Stimulated activated CD8-positive, alpha-beta memory T cell treated with anti-CD3 and anti-CD28 coated beads, Interleukin-7, amount 100 ng/mL, for 24 hours (primary cell): ENCODE data around the gene ZC3H10.
"Not testable (repeated sequence)": the region's sequence is repeated elsewhere in the genome, so short reads cannot be mapped to it uniquely, and the experiment has no call there.

Source experiments
- DNase-seq: peaks from one replicate; pipeline ENCODE4 v3.0.0-alpha.2; 2020; ENCODE audit warnings: low read depth

Gene ZC3H10

DNA sequence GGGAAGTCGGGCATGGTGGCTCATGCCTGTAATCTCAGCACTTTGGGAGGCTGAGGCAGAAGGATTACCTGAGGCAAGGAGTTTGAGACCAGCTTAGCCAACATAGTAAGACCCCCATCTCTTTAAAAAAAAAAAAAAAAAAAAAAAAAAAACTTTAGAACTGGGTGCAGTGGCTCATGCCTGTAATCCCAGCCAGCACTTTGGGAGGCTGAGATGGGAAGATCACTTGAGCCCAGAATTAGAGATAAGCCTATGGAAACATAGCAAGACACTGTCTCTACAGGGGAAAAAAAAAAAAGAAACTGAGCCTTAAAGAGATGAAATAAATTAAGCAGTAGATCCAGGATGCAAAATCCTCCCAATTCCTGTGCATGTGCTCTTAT is 15.4 kb upstream of the ZC3H10 start:
- no peak for DNase-seq

- no peak for DNase-seq
Measured at GRCh38 chr12:56103066-56103711, 14.9 kb upstream of the ZC3H10 start.

DNA sequence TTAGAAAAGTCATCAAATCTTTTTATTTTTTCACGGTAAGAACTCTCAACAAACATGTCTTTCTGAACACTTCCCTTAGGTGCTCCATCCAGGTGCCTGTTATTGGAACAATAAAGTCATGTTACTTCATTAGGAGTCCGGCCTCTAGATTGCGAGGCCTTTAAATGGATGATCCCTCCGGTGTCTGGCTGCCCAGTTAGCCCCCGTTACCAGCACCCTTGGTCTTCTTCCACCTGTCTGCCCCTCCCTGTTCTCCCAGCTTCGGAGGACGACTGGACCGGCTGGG is 14.3 kb upstream of the ZC3H10 start:
- DNase-seq = no peak

DNA sequence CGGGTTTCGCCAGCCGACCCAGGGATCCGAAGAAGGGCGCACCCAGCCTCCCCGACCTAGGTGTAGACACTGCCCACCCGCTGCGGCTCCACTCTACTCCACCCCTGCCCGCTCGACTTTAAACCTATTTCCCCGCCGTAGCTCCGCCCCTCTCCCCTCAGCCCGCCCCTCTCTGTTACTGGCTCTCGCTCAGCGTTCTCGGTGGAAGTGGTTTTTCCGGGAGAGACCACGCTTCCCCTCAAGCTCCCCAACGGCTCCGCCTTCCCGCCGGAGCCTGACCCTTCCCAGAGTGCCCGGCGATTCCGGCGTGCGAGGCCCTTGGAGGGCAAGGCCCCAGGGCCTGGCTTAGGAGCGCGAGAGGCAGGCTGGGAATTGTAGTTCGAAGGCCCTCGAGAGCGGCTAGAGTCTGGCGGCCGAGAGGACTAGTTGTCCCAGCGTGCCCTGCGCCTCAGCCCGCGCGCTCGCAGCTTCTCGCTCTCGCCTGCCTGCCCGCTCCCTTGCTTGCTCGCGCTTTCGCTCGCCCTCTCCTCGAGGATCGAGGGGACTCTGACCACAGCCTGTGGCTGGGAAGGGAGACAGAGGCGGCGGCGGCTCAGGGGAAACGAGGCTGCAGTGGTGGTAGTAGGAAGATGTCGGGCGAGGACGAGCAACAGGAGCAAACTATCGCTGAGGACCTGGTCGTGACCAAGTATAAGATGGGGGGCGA is 13.8 kb upstream of the ZC3H10 start, which contains the start of gene PA2G4:
Gene PA2G4 (plus strand): TSS at position 451 of the 706 bp plus-strand sequence. CDS start 179 bp downstream, at position 630.
- peak; percentile 95 for DNase-seq

GRCh38 chr12:56104815-56105608 is 13.1 kb upstream of the ZC3H10 start:
- DNase-seq = no peak

DNA sequence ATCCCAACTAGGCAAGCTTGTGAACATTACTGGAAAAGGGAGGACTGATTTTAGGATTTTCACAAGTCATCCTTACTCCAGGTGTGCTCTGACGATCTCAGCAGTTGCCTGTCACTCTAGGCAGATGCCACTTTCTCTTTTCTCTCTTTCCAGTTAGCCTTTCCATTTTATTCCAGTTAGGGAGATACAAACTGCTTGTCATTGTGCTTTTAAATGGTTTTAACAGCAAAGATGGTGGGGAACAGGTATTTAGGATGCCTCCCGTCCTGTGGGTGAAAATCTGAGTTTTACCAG is 12.5 kb upstream of the ZC3H10 start:
- DNase-seq = no peak

DNA sequence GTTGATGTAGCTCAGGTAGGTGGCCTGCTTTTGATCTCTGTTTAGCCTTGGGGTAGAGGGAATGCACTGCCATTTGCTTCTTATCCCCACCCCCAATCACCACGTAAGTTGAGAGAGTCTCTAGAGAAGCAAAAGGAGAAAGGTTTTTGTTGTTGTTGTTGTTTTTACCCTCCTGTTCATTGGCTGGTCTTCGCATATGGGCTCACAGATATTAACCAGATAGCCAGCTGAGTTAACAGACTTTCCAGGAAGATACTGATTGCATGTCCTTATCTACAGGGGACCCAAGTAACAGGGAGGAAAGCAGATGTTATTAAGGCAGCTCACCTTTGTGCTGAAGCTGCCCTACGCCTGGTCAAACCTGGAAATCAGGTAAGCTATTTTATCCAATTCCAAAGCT is 10.8 kb upstream of the ZC3H10 start:
- no peak for DNase-seq

DNA sequence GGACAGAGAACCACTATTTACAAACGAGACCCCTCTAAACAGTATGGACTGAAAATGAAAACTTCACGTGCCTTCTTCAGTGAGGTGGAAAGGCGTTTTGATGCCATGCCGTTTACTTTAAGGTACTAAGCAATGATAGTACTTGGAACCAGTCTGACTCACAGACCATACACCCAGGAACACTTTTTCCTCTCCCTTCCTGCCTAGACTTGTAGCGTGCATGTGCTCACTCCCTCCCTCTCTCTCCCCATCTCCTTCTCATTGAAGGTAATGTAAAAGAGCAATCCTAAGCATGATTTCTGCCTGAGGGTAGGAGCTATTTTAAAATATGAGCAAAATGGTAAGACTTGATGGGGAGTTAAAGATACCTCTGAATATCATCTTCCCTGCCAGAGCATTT is 7.5 kb upstream of the ZC3H10 start:
- DNase-seq = no peak

GRCh38 chr12:56114084-56114483 is 4.0 kb upstream of the ZC3H10 start:
- no peak for DNase-seq

DNA sequence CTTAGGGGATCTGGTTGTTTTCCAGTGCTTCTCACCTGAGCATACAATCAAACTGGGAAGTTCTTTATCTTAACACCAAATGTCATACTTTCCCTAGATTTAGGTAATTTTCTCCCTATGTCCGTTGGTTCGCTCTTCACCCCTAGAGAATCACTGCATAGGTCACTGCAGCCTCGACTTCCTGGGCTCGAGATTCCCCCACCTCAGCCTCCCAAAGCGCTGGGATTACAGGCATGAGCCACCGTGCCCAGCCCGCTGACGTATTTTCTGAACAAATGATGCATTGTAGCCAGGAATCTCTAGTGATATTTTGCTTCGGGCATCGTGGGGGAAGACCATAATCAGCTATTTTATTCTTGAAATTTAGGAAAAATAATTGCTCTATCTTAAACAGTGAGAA is 2.7 kb upstream of the ZC3H10 start:
- no peak for DNase-seq

DNA sequence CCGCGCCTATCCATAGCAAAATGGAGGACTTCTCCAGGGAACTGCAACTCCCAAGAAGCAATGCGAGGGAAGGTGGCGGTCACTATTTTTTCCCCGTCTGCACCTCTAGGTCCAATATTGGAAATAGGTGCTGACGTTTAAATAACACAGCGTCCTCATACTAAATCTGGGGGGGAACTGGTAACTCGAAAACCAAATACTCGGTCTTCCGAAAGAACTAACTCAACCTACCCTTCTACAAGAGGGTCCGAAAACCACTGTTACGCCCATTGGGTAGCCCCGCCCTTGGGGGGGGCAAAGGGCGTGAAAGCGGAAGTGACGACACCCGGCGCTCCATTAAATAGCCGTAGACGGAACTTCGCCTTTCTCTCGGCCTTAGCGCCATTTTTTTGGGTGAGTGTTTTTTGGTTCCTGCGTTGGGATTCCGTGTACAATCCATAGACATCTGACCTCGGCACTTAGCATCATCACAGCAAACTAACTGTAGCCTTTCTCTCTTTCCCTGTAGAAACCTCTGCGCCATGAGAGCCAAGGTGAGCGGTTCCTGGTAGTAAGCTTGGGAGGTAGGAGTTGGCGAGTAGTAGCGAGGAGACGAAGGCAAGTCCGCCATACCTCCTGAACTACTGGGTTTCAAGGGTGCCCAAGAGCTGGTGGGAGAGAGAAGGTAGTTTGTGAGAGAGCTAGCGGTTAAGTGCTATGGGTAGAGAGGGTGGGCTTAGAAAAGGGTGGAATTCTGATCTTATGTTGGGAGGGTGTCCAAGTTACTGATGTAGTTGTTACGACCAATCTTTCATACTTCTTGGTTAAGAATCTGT is 1.6 kb upstream of the ZC3H10 start, which contains the start of gene RPL41:
Gene RPL41 (plus strand): TSS at position 367 of the 815 bp plus-strand sequence.
- DNase-seq = peak; percentile 92

GRCh38 chr12:56117082-56117706 is 872 bp upstream of the ZC3H10 start:
- DNase-seq = not testable (repeated sequence)

- no peak for DNase-seq
Measured at GRCh38 chr12:56118688-56119357, 757 bp downstream of the ZC3H10 start.

DNA sequence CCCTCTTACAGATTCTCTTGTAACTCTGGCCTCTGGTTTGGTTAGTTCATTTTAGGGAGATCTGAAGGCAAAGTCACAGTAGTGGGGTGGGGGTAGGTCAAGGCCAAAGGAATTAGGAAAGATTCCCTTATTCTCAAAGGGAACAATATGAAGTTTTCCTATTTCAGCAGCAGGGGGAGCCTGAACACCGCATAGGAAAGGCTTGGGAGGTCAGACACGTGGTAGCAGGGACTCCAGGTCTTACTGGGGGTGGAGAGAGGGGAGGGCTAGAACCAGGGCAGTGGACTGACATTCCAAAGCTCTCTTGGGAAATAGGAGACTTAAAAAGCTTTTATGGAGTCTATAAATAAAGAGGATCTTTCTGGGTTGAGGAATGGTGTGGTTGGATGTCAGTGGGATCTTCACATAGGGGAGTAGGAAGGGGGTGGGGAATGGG is 1.3 kb downstream of the ZC3H10 start:
- DNase-seq = peak; percentile 18

GRCh38 chr12:56120158-56120846 is 2.2 kb downstream of the ZC3H10 start:
- no peak for DNase-seq

GRCh38 chr12:56121204-56121870 is 3.3 kb downstream of the ZC3H10 start:
- no peak for DNase-seq

GRCh38 chr12:56122637-56123036 is 4.6 kb downstream of the ZC3H10 start:
- DNase-seq = no peak

DNA sequence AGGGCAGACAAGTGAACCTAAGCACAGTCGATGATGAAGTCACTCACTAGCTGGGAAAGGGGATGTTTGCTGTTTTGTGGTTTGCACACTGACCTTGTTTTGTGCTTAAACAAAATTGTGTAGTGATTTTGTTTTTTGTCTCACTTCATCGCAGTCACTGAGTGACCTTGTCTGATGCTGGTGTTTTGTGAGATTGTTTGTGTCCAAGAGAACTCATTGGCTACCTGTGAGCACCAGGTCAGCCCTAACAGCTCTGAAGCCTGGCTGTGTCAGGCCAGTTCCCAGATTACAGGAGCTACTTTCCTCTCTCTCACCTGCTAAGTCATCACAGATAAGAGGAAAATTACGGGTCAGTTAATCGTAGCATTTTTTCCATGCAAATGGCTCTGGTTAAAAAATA is 6.1 kb downstream of the ZC3H10 start:
- no peak for DNase-seq

DNA sequence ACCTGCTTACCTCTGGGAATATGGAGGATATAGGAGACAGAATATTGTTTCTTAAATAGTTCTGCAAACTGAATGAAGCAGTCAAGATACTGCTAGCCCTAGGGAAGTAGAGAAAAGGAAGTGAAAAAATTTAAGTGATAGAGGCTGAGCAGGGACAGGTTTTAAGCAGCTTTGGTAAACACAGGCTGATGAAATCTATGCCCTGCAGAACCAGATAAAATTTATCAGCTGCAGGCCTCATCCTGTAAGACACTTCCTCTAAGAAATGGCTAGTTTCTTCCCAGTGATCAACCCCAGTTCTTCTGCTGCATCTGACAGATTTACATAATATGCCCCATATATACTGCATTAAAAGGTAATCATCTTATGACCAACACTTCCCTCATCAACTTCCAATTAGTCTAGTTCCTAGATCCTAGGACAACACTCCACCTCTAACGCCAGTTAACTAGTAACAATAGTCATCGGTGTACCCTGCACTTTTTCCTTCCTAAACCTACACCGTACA is 8.7 kb downstream of the ZC3H10 start:
- no peak for DNase-seq

DNA sequence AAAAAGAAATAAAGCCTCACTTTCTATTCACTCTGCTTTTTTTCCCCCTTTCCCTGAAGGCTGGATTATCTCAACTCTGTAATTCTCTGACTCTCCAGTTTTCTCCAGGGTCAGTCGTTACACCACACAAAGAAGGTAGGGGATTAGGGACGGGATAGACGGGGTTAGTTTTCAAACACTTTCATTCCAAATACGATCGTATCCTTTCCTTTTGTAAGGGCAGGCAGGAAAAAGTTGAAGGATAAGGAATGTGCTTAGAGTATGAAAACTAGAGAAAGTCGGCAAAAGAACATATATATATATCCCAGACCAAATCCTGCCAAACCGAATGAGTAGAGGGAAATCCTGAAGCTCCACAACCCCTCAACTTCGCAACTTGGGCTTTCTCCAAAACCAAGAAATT is 9.4 kb downstream of the ZC3H10 start:
- no peak for DNase-seq
